Adrenal gland (tissue), 12 donors: ENCODE results near the gene RGS14. TPM values are rescaled to one million over a fixed set of nuclear protein-coding genes. Genes with fewer than 3 reads are reported as not detected.
"Not testable (repeated sequence)": the region's sequence is repeated elsewhere in the genome, so short reads cannot be mapped to it uniquely, and the experiment has no call there.

Experiments
- DNase-seq, 7 donors: peaks; one replicate each; pipeline ENCODE4 v3.0.0-alpha.2; 2019 to 2020
- H3K27ac ChIP-seq, 5 donors: fragments of 200-600 bp; sonication (generic) in 4 of 5; 1 replicate in 3 of 5; 2 replicates in 2 of 5; pipeline versions ENCODE4 v1.5.1 to v1.8.0; 2016 to 2020; ENCODE audit warnings: mild to moderate bottlenecking in 1 of 5
- H3K27me3 ChIP-seq: fragments of 200-600 bp; 2 replicates; pipeline ENCODE4 v1.8.0; 2021
- H3K36me3 ChIP-seq, 2 donors: fragments of 200-600 bp; replicated peaks in 1 of 2; 1 replicate in 1 of 2; 2 replicates in 1 of 2; pipeline versions ENCODE4 v1.5.1 to v1.8.0; 2018 to 2022
- H3K4me1 ChIP-seq, 2 donors: fragments of 200-600 bp; replicated peaks in 1 of 2; 1 replicate in 1 of 2; 2 replicates in 1 of 2; pipeline versions ENCODE4 v1.5.1 to v1.8.0; 2018 to 2021
- H3K4me3 ChIP-seq, 4 donors: fragments of 200-600 bp; sonication (generic) in 3 of 4; one replicate each; pipeline ENCODE4 v1.5.1; 2016 to 2018
- H3K9me3 ChIP-seq, 3 donors: fragments of 200-600 bp; sonication (generic) in 1 of 3; replicated peaks in 1 of 3; 1 replicate in 2 of 3; 2 replicates in 1 of 3; pipeline versions ENCODE4 v1.5.1 to v1.8.0; 2016 to 2021
- POLR2A ChIP-seq, 2 donors: fragments of 450-650 bp; IDR thresholded peaks; one replicate each; pipeline ENCODE4 v1.6.1; 2017; ENCODE audit warnings: antibody characterized with exemption in 2 of 2, mild to moderate bottlenecking in 2 of 2, moderate library complexity in 1 of 2
- WGBS, 4 donors: extraction: QIAGEN DNeasy Blood & Tissue Kit in 2 of 4; methylation state at CpG; one replicate each; pipeline versions ENCODE4 v1.1.5 to v1.1.7; 2013 to 2017; 5-methylcytosine and 5-hydroxymethylcytosine counted together
- intact Hi-C, 2 donors: fragments of 100-400 bp; cut with DNase I; formaldehyde crosslinking; loops; one replicate each; pipeline versions ENCODE4 v1.14.1 to v1.15.0; 2022 to 2023
- polyA plus RNA-seq, 3 donors: library from polyadenylated mRNA; stranded (reverse); fragments of 200-250 nt in 2 of 3; fragments of 350-450 nt in 1 of 3; fragmentation: Illumina TruSeq in 1 of 3; extraction: RNeasy Lipid Tissue Mini Kit (QIAGEN cat#74804) in 1 of 3; gene quantifications; one replicate each; pipeline ENCODE4 v1.2.3, GENCODE V29; 2013 to 2014
- total RNA-seq, 9 donors: library from RNA; depleted of rRNA in 4 of 9; stranded (reverse); fragments of >200 nt in 4 of 9; fragments of 120-200 nt in 1 of 9; fragmentation: NEBNext Ultra II Directional in 1 of 9; extraction: Animal tissue kit (Norgen Biotek cat#: 25700) in 1 of 9; gene quantifications; one replicate each; pipeline versions ENCODE4 v1.1.0 to v1.2.4, GENCODE V29; 2013 to 2023
- TF ChIP-seq, protein P1 (sequence below), 6 experiments: fragments of 450-650 bp in 4 of 6; fragments of 200-600 bp in 2 of 6; sonication (generic) in 1 of 6; IDR thresholded peaks; 1 replicate in 5 of 6; 2 replicates in 1 of 6; pipeline versions ENCODE4 v1.5.1 to v1.8.0; 2016 to 2021; ENCODE audit warnings: antibody characterized with exemption in 6 of 6, mild to moderate bottlenecking in 2 of 6, moderate library complexity in 1 of 6
- donor health status: healthy with polysubstance abuse.
- donor health status: Bipolar disorder and iron deficiency.
- donor health status: DM: yes; HTN: yes; CAD: no.
- donor health status: DM: no; HTN: no; CAD: no.
- donor health status: DM: no; HTN: no; CAD: no.
- donor health status: DM: yes; HTN: yes; CAD: no.

The RGS14 gene
- total and polyA plus RNA-seq, 12 donors, result 2.3 to 36.3 (median 15.5) TPM

- Histone ChIP-seq H3K4me1 (peaks cover 0 to 6% of the 10 kb centered on the region in 2 donors), H3K9me3 (no peaks in the 10 kb centered on the region), H3K27ac (no peak overlapping the region), H3K27me3 (no peaks in the 10 kb centered on the region), H3K4me3 (no peak overlapping the region), H3K36me3 (no peaks in the 10 kb centered on the region)
- TF ChIP-seq, protein P1, sequence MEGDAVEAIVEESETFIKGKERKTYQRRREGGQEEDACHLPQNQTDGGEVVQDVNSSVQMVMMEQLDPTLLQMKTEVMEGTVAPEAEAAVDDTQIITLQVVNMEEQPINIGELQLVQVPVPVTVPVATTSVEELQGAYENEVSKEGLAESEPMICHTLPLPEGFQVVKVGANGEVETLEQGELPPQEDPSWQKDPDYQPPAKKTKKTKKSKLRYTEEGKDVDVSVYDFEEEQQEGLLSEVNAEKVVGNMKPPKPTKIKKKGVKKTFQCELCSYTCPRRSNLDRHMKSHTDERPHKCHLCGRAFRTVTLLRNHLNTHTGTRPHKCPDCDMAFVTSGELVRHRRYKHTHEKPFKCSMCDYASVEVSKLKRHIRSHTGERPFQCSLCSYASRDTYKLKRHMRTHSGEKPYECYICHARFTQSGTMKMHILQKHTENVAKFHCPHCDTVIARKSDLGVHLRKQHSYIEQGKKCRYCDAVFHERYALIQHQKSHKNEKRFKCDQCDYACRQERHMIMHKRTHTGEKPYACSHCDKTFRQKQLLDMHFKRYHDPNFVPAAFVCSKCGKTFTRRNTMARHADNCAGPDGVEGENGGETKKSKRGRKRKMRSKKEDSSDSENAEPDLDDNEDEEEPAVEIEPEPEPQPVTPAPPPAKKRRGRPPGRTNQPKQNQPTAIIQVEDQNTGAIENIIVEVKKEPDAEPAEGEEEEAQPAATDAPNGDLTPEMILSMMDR (IDR thresholded peaks at IDR 0.05), result no peak
- no peak for TF ChIP-seq POLR2A (IDR thresholded peaks at IDR 0.05)
- no peak for DNase-seq
- WGBS, 4 donors, result 88 to 98% (median 95%) methylated on average over 5 to 6 of the region's 6 CpGs
- intact Hi-C loops, result no loop called here
Observed at GRCh38 chr5:177372910-177373309, 15.2 kb downstream of the RGS14 start.

GRCh38 chr5:177373806-177374205 lies 16.1 kb downstream of the RGS14 start:
- DNase-seq, result no peak
- Histone ChIP-seq H3K27ac (no peak overlapping the region), H3K27me3 (no peaks in the 10 kb centered on the region), H3K4me3 (no peak overlapping the region), H3K4me1 (peaks cover 0 to 4% of the 10 kb centered on the region in 2 donors), H3K36me3 (no peaks in the 10 kb centered on the region), H3K9me3 (no peaks in the 10 kb centered on the region)
- WGBS, 4 donors, result 58 to 69% (median 65%) methylated on average over 5 to 6 of the region's 6 CpGs
- intact Hi-C loops, result no loop called here
- TF ChIP-seq, protein P1 (IDR thresholded peaks at IDR 0.05), result no peak
- no peak for TF ChIP-seq POLR2A (IDR thresholded peaks at IDR 0.05)

DNA sequence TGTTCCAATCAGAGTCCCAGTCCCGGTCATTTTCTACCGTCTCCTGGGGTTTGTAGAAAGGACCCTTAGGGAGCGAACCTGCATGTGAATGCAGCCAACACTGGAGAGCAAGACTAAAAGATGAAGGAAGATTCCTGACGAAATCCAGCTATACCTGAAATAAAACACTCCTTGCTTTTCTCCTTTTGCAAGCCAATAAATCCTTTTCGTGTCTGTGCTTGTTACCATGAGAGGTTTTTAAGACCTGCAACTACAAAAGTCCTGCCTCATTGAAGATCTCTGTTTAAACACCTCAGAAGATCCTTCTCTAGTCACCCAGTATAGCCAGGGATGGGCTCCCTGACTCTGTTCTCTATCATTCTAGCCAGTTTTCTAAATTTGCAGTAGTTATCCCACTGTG lies 16.5 kb downstream of the RGS14 start:
- WGBS, 4 donors, result 73 to 83% (median 78%) methylated on average over 5 of the region's 5 CpGs
- intact Hi-C loops, result no loop called here

DNA sequence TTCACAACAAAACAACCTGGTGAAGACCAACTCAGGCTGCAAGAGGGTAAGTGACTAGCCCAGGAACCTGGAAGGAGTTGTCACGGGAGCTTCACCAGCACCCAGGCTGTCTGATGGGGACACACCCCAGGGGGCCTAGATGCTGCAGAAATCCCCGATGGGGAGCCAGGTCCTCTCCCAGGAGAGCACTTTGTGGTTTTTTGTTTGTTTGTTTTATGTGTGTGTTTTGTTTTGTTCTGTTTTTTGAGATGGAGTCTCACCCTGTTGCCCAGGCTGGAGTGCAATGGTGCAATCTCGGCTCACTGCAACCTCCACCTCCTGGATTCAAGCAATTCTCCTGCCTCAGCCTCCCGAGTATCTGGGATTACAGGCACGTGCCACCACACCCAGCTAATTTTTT lies 17.8 kb downstream of the RGS14 start:
- DNase-seq, H3K27me3 ChIP-seq, H3K9me3 ChIP-seq, intact Hi-C loops, H3K36me3 ChIP-seq, H3K4me1 ChIP-seq, H3K4me3 ChIP-seq, H3K27ac ChIP-seq: not testable (repeated sequence)
- 80 to 86% (median 85%) methylated on average over 5 of the region's 5 CpGs for WGBS, 4 donors

More for the DNA sequence above, 16.5 kb downstream of the RGS14 start:
- peaks cover 0 to 4% of the 10 kb centered on the region in 2 donors for H3K4me1 ChIP-seq
- no peaks in the 10 kb centered on the region for H3K27me3 ChIP-seq
- no peaks in the 10 kb centered on the region for H3K9me3 ChIP-seq
- no peaks in the 10 kb centered on the region for H3K36me3 ChIP-seq
- TF ChIP-seq, protein P1 (IDR thresholded peaks at IDR 0.05), result no peak
- TF ChIP-seq POLR2A (IDR thresholded peaks at IDR 0.05), result no peak
- H3K27ac ChIP-seq, result no peak overlapping the region
- no peak overlapping the region for H3K4me3 ChIP-seq
- DNase-seq, result no peak

DNA sequence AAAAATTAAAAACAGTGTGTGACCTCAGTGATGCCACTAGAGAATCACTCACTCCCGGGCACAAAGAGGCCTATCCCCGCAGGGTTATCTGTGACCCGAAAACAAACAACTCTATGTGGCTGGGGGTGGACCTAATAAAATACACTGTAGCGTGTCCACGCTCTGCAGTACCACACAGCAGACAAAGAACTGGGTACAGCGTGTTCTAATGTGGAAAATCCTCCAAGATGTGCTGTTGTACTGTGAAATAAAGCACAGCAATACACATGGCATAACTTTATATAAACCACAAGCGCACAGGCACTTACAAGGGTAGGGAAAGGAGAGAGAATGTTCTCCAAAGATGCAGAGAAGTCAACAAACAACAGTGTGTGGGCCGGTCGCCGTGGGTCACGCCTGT lies 18.4 kb downstream of the RGS14 start:
- Histone ChIP-seq H3K4me3 (no peak overlapping the region), H3K27ac (no peak overlapping the region), H3K27me3 (no peaks in the 10 kb centered on the region), H3K4me1 (no peaks in the 10 kb centered on the region), H3K36me3 (no peaks in the 10 kb centered on the region), H3K9me3 (no peaks in the 10 kb centered on the region)
- DNase-seq, result no peak
- TF ChIP-seq, protein P1 (IDR thresholded peaks at IDR 0.05), result no peak
- no peak for TF ChIP-seq POLR2A (IDR thresholded peaks at IDR 0.05)
- intact Hi-C loops, result no loop called here
- WGBS, 4 donors, result 88% methylated on average over 11 of the region's 11 CpGs
